ENCODE results near the gene FRMD3. TPM values are rescaled to one million over a fixed set of nuclear protein-coding genes. Genes with fewer than 3 reads are reported as not detected.

Gene FRMD3
- total and polyA plus RNA-seq, 8 donors: 1.3 to 18.0 (median 4.1) TPM

GRCh38 chr9:83323148-83323547 is 215.1 kb downstream of the FRMD3 start:
- Histone ChIP-seq H3K27me3 (no peaks in the 10 kb centered on the region), H3K36me3 (no peaks in the 10 kb centered on the region), H3K4me1 (no peaks in the 10 kb centered on the region), H3K27ac (no peak overlapping the region), H3K4me3 (no peak overlapping the region), H3K9me3 (no peaks in the 10 kb centered on the region)
- TF ChIP-seq CTCF (IDR thresholded peaks at IDR 0.05) (no peak), EP300 (IDR thresholded peaks at IDR 0.05) (no peak), POLR2A (IDR thresholded peaks at IDR 0.05) (no peak), POLR2AphosphoS5 (IDR thresholded peaks at IDR 0.05) (no peak)
- no peak for DNase-seq
- WGBS, 5 donors: 86 to 99% (median 97%) methylated on average over 3 of the region's 3 CpGs
- intact Hi-C loops (cut with DNase I; ENCODE audit: low total_unique reads): no loop called here

- Histone ChIP-seq H3K4me1 (no peaks in the 10 kb centered on the region), H3K9me3 (no peaks in the 10 kb centered on the region), H3K27me3 (no peaks in the 10 kb centered on the region), H3K27ac (no peak overlapping the region), H3K36me3 (no peaks in the 10 kb centered on the region), H3K4me3 (no peak overlapping the region)
- TF ChIP-seq POLR2A (IDR thresholded peaks at IDR 0.05): no peak
- no peak for TF ChIP-seq CTCF (IDR thresholded peaks at IDR 0.05)
- no peak for TF ChIP-seq POLR2AphosphoS5 (IDR thresholded peaks at IDR 0.05)
- no peak for TF ChIP-seq EP300 (IDR thresholded peaks at IDR 0.05)
- no peak for DNase-seq
- 79 to 100% (median 90%) methylated on average over 1 of the region's 1 CpG for WGBS, 5 donors
- intact Hi-C loops (cut with DNase I; ENCODE audit: low total_unique reads): no loop called here
Measured at GRCh38 chr9:83322438-83322837, 215.8 kb downstream of the FRMD3 start.

- intact Hi-C loops (cut with DNase I; ENCODE audit: low total_unique reads): no loop called here
- Histone ChIP-seq H3K9me3 (no peaks in the 10 kb centered on the region), H3K4me1 (no peaks in the 10 kb centered on the region), H3K36me3 (no peaks in the 10 kb centered on the region), H3K27ac (no peak overlapping the region), H3K4me3 (no peak overlapping the region), H3K27me3 (no peaks in the 10 kb centered on the region)
- TF ChIP-seq EP300 (IDR thresholded peaks at IDR 0.05) (no peak), CTCF (IDR thresholded peaks at IDR 0.05) (no peak), POLR2A (IDR thresholded peaks at IDR 0.05) (no peak), POLR2AphosphoS5 (IDR thresholded peaks at IDR 0.05) (no peak)
- 48 to 78% (median 60%) methylated on average over 2 of the region's 2 CpGs for WGBS, 5 donors
- DNase-seq: no peak
Measured at GRCh38 chr9:83317244-83317643, 221.0 kb downstream of the FRMD3 start.

GRCh38 chr9:83315649-83316048 is 222.6 kb downstream of the FRMD3 start:
- intact Hi-C loops (cut with DNase I; ENCODE audit: low total_unique reads): no loop called here
- no peak overlapping the region for H3K27ac ChIP-seq
- TF ChIP-seq POLR2A (IDR thresholded peaks at IDR 0.05) (no peak), POLR2AphosphoS5 (IDR thresholded peaks at IDR 0.05) (no peak), EP300 (IDR thresholded peaks at IDR 0.05) (no peak), CTCF (IDR thresholded peaks at IDR 0.05) (no peak)
- no peaks in the 10 kb centered on the region for H3K9me3 ChIP-seq
- H3K4me1 ChIP-seq: no peaks in the 10 kb centered on the region
- 93 to 98% (median 96%) methylated on average over 4 of the region's 4 CpGs for WGBS, 5 donors
- no peak overlapping the region for H3K4me3 ChIP-seq
- H3K36me3 ChIP-seq: no peaks in the 10 kb centered on the region
- DNase-seq: no peak
- H3K27me3 ChIP-seq: no peaks in the 10 kb centered on the region
